ENCODE results near the gene UGT1A1.

DNA sequence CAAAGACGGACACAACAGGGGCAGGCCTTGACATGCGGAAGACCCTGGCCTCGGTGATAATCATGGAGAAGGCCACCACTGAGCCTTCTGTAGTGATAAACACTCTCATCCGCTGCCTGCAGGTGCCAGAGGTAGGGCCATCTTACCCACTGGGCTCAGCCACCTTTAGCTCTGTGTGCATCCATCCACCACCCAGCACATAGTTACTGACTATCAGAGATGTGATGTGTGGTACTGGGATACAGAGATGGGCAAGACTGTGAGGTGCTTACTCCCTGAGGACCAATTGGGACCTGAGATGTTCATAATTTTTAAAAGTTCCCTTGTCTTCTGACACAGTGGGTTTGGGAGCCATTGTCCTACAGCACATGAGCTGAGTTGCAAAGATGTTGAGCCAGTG, 19.7 kb downstream of the UGT1A1 start:
- TF ChIP-seq, protein P1, sequence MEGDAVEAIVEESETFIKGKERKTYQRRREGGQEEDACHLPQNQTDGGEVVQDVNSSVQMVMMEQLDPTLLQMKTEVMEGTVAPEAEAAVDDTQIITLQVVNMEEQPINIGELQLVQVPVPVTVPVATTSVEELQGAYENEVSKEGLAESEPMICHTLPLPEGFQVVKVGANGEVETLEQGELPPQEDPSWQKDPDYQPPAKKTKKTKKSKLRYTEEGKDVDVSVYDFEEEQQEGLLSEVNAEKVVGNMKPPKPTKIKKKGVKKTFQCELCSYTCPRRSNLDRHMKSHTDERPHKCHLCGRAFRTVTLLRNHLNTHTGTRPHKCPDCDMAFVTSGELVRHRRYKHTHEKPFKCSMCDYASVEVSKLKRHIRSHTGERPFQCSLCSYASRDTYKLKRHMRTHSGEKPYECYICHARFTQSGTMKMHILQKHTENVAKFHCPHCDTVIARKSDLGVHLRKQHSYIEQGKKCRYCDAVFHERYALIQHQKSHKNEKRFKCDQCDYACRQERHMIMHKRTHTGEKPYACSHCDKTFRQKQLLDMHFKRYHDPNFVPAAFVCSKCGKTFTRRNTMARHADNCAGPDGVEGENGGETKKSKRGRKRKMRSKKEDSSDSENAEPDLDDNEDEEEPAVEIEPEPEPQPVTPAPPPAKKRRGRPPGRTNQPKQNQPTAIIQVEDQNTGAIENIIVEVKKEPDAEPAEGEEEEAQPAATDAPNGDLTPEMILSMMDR (IDR thresholded peaks at IDR 0.05): no peak
- no peak for TF ChIP-seq POLR2AphosphoS5 (IDR thresholded peaks at IDR 0.05)

Measured in prostate gland (tissue), 2 donors.